HG03558 (cell line): ENCODE results near the gene PARP4.
"Not testable (repeated sequence)": the region's sequence is repeated elsewhere in the genome, so short reads cannot be mapped to it uniquely, and the experiment has no call there.

ENCODE experiments used
- ATAC-seq: cut with Tn5 transposase; IDR thresholded peaks from one replicate; pipeline ENCODE4 v1.9.1; 2021; ENCODE audit warnings: moderate number of reproducible peaks; ENCODE audit not compliant: unreplicated experiment; ENCODE audit errors: extremely low read depth

PARP4 gene

DNA sequence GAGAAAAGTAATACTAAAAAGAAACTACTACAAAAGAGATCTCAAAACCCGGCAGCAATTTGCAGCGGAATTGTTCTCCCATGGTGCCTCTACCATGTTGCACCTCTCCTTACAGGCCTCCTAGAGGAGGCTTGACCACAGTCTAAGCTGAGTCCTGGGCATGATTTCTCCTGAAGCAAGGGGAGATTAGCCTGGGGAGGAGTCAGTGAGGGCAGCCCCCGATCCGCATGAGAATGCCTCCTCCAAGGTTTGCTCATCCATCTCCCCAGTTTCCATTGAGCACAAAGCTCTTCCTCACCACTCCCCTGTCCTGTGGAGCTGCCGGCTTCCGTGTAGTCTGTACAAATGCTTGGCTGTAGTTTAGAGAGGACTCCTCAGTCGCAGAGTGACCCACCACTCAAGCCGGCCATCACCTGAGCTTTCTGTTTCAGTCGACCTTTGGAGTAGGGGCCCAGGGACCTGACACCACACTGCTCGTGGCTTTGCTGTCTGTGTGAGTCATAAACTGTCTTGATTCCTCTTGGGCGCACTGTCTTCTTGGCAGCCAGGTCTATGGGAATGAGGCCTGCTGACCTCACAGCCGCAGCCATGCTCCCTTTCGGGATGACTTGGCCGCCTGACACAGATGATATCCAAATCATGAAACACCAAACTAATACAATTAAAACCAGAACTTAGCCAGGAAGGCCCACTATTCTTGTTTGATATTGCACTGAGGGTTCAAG, 130.9 kb downstream of the PARP4 start:
- ATAC-seq = no peak

GRCh38 chr13:24380881-24381280, 131.7 kb downstream of the PARP4 start:
- not testable (repeated sequence) for ATAC-seq

- not testable (repeated sequence) for ATAC-seq
These were observed 132.4 kb downstream of the PARP4 start for GRCh38 chr13:24380227-24380626.

DNA sequence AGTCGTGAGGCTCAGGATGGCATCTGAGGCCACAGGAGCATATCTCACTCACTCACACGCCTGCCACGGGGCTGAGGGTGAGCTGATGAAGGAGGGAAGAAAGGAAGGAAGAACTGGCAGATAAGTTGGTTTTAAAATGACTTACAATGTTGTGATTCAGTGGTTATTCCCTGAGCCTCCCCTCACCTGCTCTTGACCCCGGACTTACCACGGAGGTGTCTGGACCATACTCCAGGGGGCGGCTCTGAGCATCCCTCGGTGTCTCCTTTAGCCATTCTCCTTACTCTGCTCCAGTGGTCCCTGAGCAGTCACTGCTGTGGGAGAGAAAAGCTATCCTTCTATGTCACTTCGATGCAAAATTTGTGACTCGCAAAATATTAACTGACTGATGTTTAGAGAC, 141.3 kb downstream of the PARP4 start:
- ATAC-seq = not testable (repeated sequence)
